ENCODE results near the gene PIP5K1C. TPM values are rescaled to one million over a fixed set of nuclear protein-coding genes. Genes with fewer than 3 reads are reported as not detected.

PIP5K1C gene
- total and polyA plus RNA-seq, 2 donors (not counting 1 experiment from before 2014, with no cell fraction given) = 10.4 to 46.7 TPM

GRCh38 chr19:3660493-3661219 is 39.6 kb downstream of the PIP5K1C start:
- H3K79me2 ChIP-seq (ENCODE audit: control insufficient read depth, insufficient read depth, low read length) = peaks cover 22% of the 10 kb centered on the region
- H3K4me3 Mint-ChIP-seq = no peak overlapping the region
- H3K36me3 ChIP-seq (replicated peaks in 1 of 2; ENCODE audit: control extremely low read depth in 1 of 2, control insufficient read depth in 1 of 2, extremely low read depth in 1 of 2, insufficient read depth in 2 of 2, low read length in 1 of 2) = peaks cover 0 to 17% of the 10 kb centered on the region in 2 experiments

More at GRCh38 chr19:3660493-3661219, 39.6 kb downstream of the PIP5K1C start:
- Mint-ChIP-seq H3K9me3 (ENCODE audit: insufficient read depth) (no peaks in the 10 kb centered on the region), H3K27ac (no peak overlapping the region), H3K27me3 (no peaks in the 10 kb centered on the region), H3K4me1 (peaks cover 22% of the 10 kb centered on the region)
- ChIA-PET POLR2A (interaction anchor here (0.6 kb wide), 1 partner anchor 67 kb away, joined by 3 read pairs; no protein-coding TSS in a partner anchor), CTCF (interaction anchor here (1.2 kb wide), 1 partner anchor 39 kb away, joined by 5 read pairs; the partner anchor contains the start of gene PIP5K1C)
- intact Hi-C loops (cut with micrococcal nuclease) = no loop called here
- Histone ChIP-seq H3K27me3 (replicated peaks in 1 of 4; ENCODE audit: control extremely low read depth in 1 of 4, control insufficient read depth in 3 of 4, insufficient read depth in 4 of 4, low read length in 3 of 4) (no peaks in the 10 kb centered on the region), H3K9ac (ENCODE audit: low read length) (no peak overlapping the region), H3K9me3 (ENCODE audit: control extremely low read depth in 1 of 3, control insufficient read depth in 2 of 3, insufficient read depth in 1 of 3, low read length in 2 of 3) (peaks cover 0 to 20% (median 3%) of the 10 kb centered on the region in 3 donors), H4K20me1 (ENCODE audit: control insufficient read depth, insufficient read depth, low read length, poor library complexity, severe bottlenecking) (no peaks in the 10 kb centered on the region), H2AFZ (ENCODE audit: insufficient read depth, low read depth, low read length, poor library complexity, severe bottlenecking) (no peak overlapping the region), H3K27ac (ENCODE audit: low read length in 2 of 2) (no peak overlapping the region), H3K4me2 (replicated peaks; ENCODE audit: low read depth, low read length, poor library complexity, severe bottlenecking) (no peak overlapping the region), H3K4me1 (ENCODE audit: control insufficient read depth in 2 of 2, insufficient read depth in 2 of 2, low read length in 2 of 2) (peaks cover 12 to 23% of the 10 kb centered on the region in 2 donors), H3K4me3 (ENCODE audit: control extremely low read depth in 1 of 5, extremely low read depth in 1 of 5, insufficient read depth in 1 of 5, low read depth in 2 of 5, low read length in 4 of 5) (no peak overlapping the region)
- TF ChIP-seq EZH2 (IDR thresholded peaks at IDR 0.05; ENCODE audit: borderline replicate concordance, insufficient read depth, low read depth, low read length, poor library complexity, severe bottlenecking) (no peak), CTCF (IDR thresholded peaks at IDR 0.05) (no peak)
- WGBS (ENCODE audit: insufficient coverage) = 93% methylated on average over 21 of the region's 23 CpGs
- DNase-seq (no peak), ATAC-seq (ENCODE audit: low read depth) (no peak)

Data from B cell (primary cell).